Suprapubic skin (tissue), 4 donors: ENCODE measurements around the gene NT5C3A.

ENCODE experiments used
- EP300 ChIP-seq: sonication (generic); formaldehyde crosslinking; IDR thresholded peaks from one replicate; pipeline ENCODE4 v1.6.1; 2017; ENCODE audit warnings: antibody characterized with exemption
- POLR2A ChIP-seq, 2 donors: fragments of 450-650 bp; IDR thresholded peaks; one replicate each; pipeline ENCODE4 v1.6.1; 2017; ENCODE audit warnings: antibody characterized with exemption in 2 of 2, mild to moderate bottlenecking in 2 of 2, moderate library complexity in 2 of 2
- POLR2AphosphoS5 ChIP-seq, 3 donors: sonication (generic); formaldehyde crosslinking; IDR thresholded peaks; one replicate each; pipeline ENCODE4 v1.6.1; 2017; ENCODE audit warnings: antibody characterized with exemption in 3 of 3
- TF ChIP-seq, protein P1 (sequence below), 2 donors: fragments of 200-600 bp in 1 of 2; fragments of 450-650 bp in 1 of 2; sonication (generic) in 1 of 2; IDR thresholded peaks; one replicate each; pipeline ENCODE4 v1.5.1; 2016 to 2019; ENCODE audit warnings: antibody characterized with exemption in 2 of 2, mild to moderate bottlenecking in 1 of 2, moderate library complexity in 1 of 2

DNA sequence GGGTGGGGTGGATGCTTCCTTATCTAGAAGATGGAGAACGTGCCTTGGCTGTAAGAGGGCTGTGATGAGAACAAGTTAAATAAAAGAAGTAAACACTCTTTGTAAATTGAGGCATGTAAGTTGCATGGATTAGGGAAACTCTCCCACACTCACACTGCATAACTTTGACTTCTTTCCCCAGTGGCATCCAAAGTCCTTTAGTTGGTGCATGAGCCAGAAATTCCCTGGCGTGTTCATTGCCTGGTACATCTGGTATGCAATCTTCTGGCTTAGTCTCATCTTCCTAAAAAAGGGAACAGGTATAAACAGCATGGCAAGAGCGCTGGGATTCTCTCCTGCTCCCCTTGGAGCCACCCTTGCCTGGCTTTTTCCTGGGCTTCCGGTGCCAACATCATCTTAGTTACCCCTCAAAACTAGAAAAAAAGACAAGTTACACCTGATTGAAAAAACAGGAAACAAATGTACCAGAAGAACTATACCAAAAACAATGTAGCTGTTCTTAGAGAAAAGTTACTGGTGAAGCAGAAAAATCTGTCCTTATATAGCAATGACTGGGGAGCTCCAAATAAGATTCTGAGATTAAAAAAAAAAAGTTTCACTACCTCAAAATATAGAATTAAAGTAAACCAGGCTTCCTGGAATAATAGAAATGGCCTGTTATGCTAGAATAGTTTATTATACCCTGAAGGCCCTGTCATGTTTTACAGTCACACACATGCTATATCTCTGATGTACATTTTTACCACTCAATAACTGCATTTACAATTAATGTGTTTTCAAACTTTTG lies 36.8 kb upstream of the NT5C3A start:
- no peak for TF ChIP-seq POLR2A (IDR thresholded peaks at IDR 0.05)
- TF ChIP-seq EP300 = no peak
- TF ChIP-seq, protein P1, sequence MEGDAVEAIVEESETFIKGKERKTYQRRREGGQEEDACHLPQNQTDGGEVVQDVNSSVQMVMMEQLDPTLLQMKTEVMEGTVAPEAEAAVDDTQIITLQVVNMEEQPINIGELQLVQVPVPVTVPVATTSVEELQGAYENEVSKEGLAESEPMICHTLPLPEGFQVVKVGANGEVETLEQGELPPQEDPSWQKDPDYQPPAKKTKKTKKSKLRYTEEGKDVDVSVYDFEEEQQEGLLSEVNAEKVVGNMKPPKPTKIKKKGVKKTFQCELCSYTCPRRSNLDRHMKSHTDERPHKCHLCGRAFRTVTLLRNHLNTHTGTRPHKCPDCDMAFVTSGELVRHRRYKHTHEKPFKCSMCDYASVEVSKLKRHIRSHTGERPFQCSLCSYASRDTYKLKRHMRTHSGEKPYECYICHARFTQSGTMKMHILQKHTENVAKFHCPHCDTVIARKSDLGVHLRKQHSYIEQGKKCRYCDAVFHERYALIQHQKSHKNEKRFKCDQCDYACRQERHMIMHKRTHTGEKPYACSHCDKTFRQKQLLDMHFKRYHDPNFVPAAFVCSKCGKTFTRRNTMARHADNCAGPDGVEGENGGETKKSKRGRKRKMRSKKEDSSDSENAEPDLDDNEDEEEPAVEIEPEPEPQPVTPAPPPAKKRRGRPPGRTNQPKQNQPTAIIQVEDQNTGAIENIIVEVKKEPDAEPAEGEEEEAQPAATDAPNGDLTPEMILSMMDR (IDR thresholded peaks at IDR 0.05) = no peak
- TF ChIP-seq POLR2AphosphoS5 (IDR thresholded peaks at IDR 0.05) = no peak
